Astrocyte (in vitro differentiated cells and primary cell): ENCODE results near the gene ALMS1.

Experiments used
- CTCF ChIP-seq: IDR thresholded peaks from 2 replicates; pipeline ENCODE4 v1.5.1; 2011; ENCODE audit warnings: low read depth, mild to moderate bottlenecking, inconsistent platforms, low read length, moderate library complexity; ENCODE audit not compliant: insufficient read depth
- EZH2 ChIP-seq: IDR thresholded peaks from 2 replicates; pipeline ENCODE4 v1.6.1; 2012; ENCODE audit warnings: mild to moderate bottlenecking, low read length, inconsistent platforms; ENCODE audit not compliant: insufficient read depth

GRCh38 chr2:73449404-73449803 is 63.8 kb downstream of the ALMS1 start:
- TF ChIP-seq CTCF (no peak), EZH2 (no peak)
